CD4-positive, alpha-beta T cell treated with Interferon gamma for 1 hour (primary cell): ENCODE data around the gene ANKLE2.
"Not testable (repeated sequence)": the region's sequence is repeated elsewhere in the genome, so short reads cannot be mapped to it uniquely, and the experiment has no call there.

Experiments used
- DNase-seq: peaks from one replicate; pipeline ENCODE4 v3.0.0-alpha.2; 2020

The ANKLE2 gene

GRCh38 chr12:132718644-132719043 lies 43.0 kb downstream of the ANKLE2 start:
- no peak for DNase-seq

GRCh38 chr12:132717531-132718387 lies 43.9 kb downstream of the ANKLE2 start:
- DNase-seq = no peak

GRCh38 chr12:132717011-132717410 lies 44.6 kb downstream of the ANKLE2 start:
- DNase-seq = no peak

- no peak for DNase-seq
Measured at GRCh38 chr12:132716356-132716755, 45.3 kb downstream of the ANKLE2 start.

GRCh38 chr12:132715874-132716273 lies 45.8 kb downstream of the ANKLE2 start:
- DNase-seq = no peak

GRCh38 chr12:132713123-132713522 lies 48.5 kb downstream of the ANKLE2 start:
- DNase-seq = no peak

GRCh38 chr12:132711080-132711843 lies 50.4 kb downstream of the ANKLE2 start:
- no peak for DNase-seq

GRCh38 chr12:132710405-132711079 lies 51.1 kb downstream of the ANKLE2 start, which contains the start of gene PGAM5:
TSS of gene PGAM5 (plus strand) at chr12:132710842. CDS start at chr12:132710877, 35 bp downstream.
- peak; percentile 95 for DNase-seq

GRCh38 chr12:132710043-132710404 lies 51.6 kb downstream of the ANKLE2 start:
- DNase-seq = no peak

- no peak for DNase-seq
Measured at GRCh38 chr12:132708150-132708549, 53.5 kb downstream of the ANKLE2 start.

GRCh38 chr12:132707241-132707640 lies 54.4 kb downstream of the ANKLE2 start:
- DNase-seq = no peak

GRCh38 chr12:132703641-132704040 lies 58.0 kb downstream of the ANKLE2 start:
- DNase-seq = no peak

GRCh38 chr12:132702640-132703039 lies 59.0 kb downstream of the ANKLE2 start:
- DNase-seq = no peak

GRCh38 chr12:132700212-132700822 lies 61.3 kb downstream of the ANKLE2 start:
- no peak for DNase-seq

- DNase-seq = no peak
Measured at GRCh38 chr12:132698341-132698740, 63.3 kb downstream of the ANKLE2 start.

GRCh38 chr12:132695431-132695830 lies 66.2 kb downstream of the ANKLE2 start:
- DNase-seq = no peak

- DNase-seq = not testable (repeated sequence)
Measured at GRCh38 chr12:132694888-132695287, 66.7 kb downstream of the ANKLE2 start.

- not testable (repeated sequence) for DNase-seq
Measured at GRCh38 chr12:132692030-132692429, 69.6 kb downstream of the ANKLE2 start.

- no peak for DNase-seq
Measured at GRCh38 chr12:132690112-132690511, 71.5 kb downstream of the ANKLE2 start.

GRCh38 chr12:132689227-132689626 lies 72.4 kb downstream of the ANKLE2 start:
- no peak for DNase-seq

- DNase-seq = peak; percentile 92
Measured at GRCh38 chr12:132687211-132688164, 74.1 kb downstream of the ANKLE2 start, which contains the start of the genes POLE and PXMP2. TSS of gene POLE (minus strand) at chr12:132687342. CDS start at chr12:132687315, 27 bp downstream. TSS of gene PXMP2 (plus strand) at chr12:132687587. CDS start at chr12:132687671, 84 bp downstream.
